Neural cell (in vitro differentiated cells): ENCODE results near the gene PADI4. TPM values are rescaled to one million over a fixed set of nuclear protein-coding genes. Genes with fewer than 3 reads are reported as not detected.

Experiments
- H2AFZ ChIP-seq: fragments of 200-600, 300-800 bp; sonication (generic), shearing (Covaris generic); 2 replicates; pipeline ENCODE4 v1.6.0; 2014; ENCODE audit warnings: low read depth, mild to moderate bottlenecking, antibody characterized with exemption, low read length, moderate library complexity
- H3F3A ChIP-seq: fragments of 200-600 bp; shearing (Covaris generic); 2 replicates; pipeline ENCODE4 v1.6.1; 2016; ENCODE audit warnings: mild to moderate bottlenecking, moderate library complexity, mixed read lengths, antibody characterized with exemption, low read length; ENCODE audit not compliant: insufficient read depth, poor library complexity, severe bottlenecking
- H3K27ac ChIP-seq: fragments of 200-600, 300-800 bp; sonication (generic), shearing (Covaris generic); 2 replicates; pipeline ENCODE4 v1.5.1; 2014; ENCODE audit warnings: mild to moderate bottlenecking, low read length, moderate library complexity
- H3K27me3 ChIP-seq: fragments of 300-800, 200-600 bp; sonication (generic), shearing (Covaris generic); 2 replicates; pipeline ENCODE4 v1.6.0; 2014; ENCODE audit warnings: mild to moderate bottlenecking, low read depth, low read length, moderate library complexity; ENCODE audit not compliant: insufficient read depth
- H3K36me3 ChIP-seq: fragments of 300-800, 200-600 bp; sonication (generic), shearing (Covaris generic); 2 replicates; pipeline ENCODE4 v1.5.1; 2014; ENCODE audit warnings: mild to moderate bottlenecking, antibody characterized with exemption, low read length, moderate library complexity; ENCODE audit not compliant: insufficient read depth
- H3K4me2 ChIP-seq: fragments of 300-800, 200-600 bp; sonication (generic), shearing (Covaris generic); 2 replicates; pipeline ENCODE4 v1.6.0; 2014; ENCODE audit warnings: mild to moderate bottlenecking, low read length
- H3K4me3 ChIP-seq: fragments of 300-800, 200-600 bp; sonication (generic), shearing (Covaris generic); 2 replicates; pipeline ENCODE4 v1.5.1; 2014; ENCODE audit warnings: mild to moderate bottlenecking, low read length, moderate library complexity
- H3K79me2 ChIP-seq: fragments of 200-600 bp; shearing (Covaris generic); replicated peaks from 2 replicates; pipeline ENCODE4 v1.6.0; 2014; ENCODE audit warnings: mild to moderate bottlenecking, low read length, moderate library complexity; ENCODE audit not compliant: insufficient read depth
- H3K9ac ChIP-seq: fragments of 300-800, 200-600 bp; sonication (generic), shearing (Covaris generic); 2 replicates; pipeline ENCODE4 v1.6.1; 2016; ENCODE audit warnings: mild to moderate bottlenecking, low read length, mixed read lengths
- H3K9me2 ChIP-seq: fragments of 200-600 bp; shearing (Covaris generic); 2 replicates; pipeline ENCODE4 v1.6.1; 2016; ENCODE audit warnings: mild to moderate bottlenecking, low read length, mixed read lengths; ENCODE audit not compliant: insufficient read depth
- H3K9me3 ChIP-seq: fragments of 200-600, 300-800 bp; sonication (generic), shearing (Covaris generic); 2 replicates; pipeline ENCODE4 v1.6.1; 2016; ENCODE audit warnings: mild to moderate bottlenecking, mixed run types, low read length, moderate library complexity, mixed read lengths
- H4K20me1 ChIP-seq: fragments of 200-600 bp; shearing (Covaris generic); 2 replicates; pipeline ENCODE4 v1.6.1; 2016; ENCODE audit warnings: mild to moderate bottlenecking, mixed run types; ENCODE audit not compliant: insufficient read depth
- EP300 ChIP-seq: fragments of 450-650 bp; conservative IDR thresholded peaks from 2 replicates; pipeline ENCODE4 v1.6.1; 2014; ENCODE audit warnings: antibody characterized with exemption, mild to moderate bottlenecking, moderate library complexity; ENCODE audit not compliant: poor library complexity, severe bottlenecking
- EZH2 ChIP-seq: fragments of 200-600, 300-800 bp; shearing (Covaris generic), sonication (generic); IDR thresholded peaks from 2 replicates; pipeline ENCODE4 v1.6.1; 2014; ENCODE audit warnings: antibody characterized with exemption, low read length, borderline replicate concordance, mild to moderate bottlenecking; ENCODE audit not compliant: insufficient read depth, poor library complexity, severe bottlenecking
- MXI1 ChIP-seq: fragments of 450-650 bp; conservative IDR thresholded peaks from 2 replicates; pipeline ENCODE4 v1.6.1; 2014; ENCODE audit warnings: antibody characterized with exemption, mild to moderate bottlenecking; ENCODE audit not compliant: poor library complexity, severe bottlenecking
- POLR2AphosphoS5 ChIP-seq: IDR thresholded peaks from 2 replicates; pipeline ENCODE4 v1.6.1; 2012
- RAD21 ChIP-seq: fragments of 450-650 bp; conservative IDR thresholded peaks from 2 replicates; pipeline ENCODE4 v1.6.1; 2014; ENCODE audit warnings: antibody characterized with exemption, mild to moderate bottlenecking, moderate library complexity
- SMC3 ChIP-seq: fragments of 450-650 bp; conservative IDR thresholded peaks from 2 replicates; pipeline ENCODE4 v1.6.1; 2014; ENCODE audit warnings: antibody characterized with exemption, mild to moderate bottlenecking, moderate library complexity; ENCODE audit not compliant: poor library complexity
- TAF1 ChIP-seq: IDR thresholded peaks from 2 replicates; pipeline ENCODE4 v1.6.1; 2012; ENCODE audit warnings: low read depth
- polyA plus RNA-seq: library from polyadenylated mRNA; depleted of rRNA; stranded (reverse); fragments of >200 nt; gene quantifications from 2 replicates; pipeline ENCODE4 v1.2.3, GENCODE V29; 2014
- TF ChIP-seq, protein P1 (sequence below): IDR thresholded peaks from 2 replicates; pipeline ENCODE4 v1.6.1; 2012; ENCODE audit warnings: borderline replicate concordance
- TF ChIP-seq, protein P2 (sequence below): fragments of 450-650 bp; IDR thresholded peaks from 2 replicates; pipeline ENCODE4 v1.5.1; 2014; ENCODE audit warnings: antibody characterized with exemption, mild to moderate bottlenecking, moderate library complexity; ENCODE audit not compliant: poor library complexity, severe bottlenecking

PADI4 gene
- polyA plus RNA-seq, 1 donor from 2014 or later: not detected

GRCh38 chr1:17259233-17259873 lies 48.6 kb upstream of the PADI4 start:
- H3K9ac ChIP-seq: no peak overlapping the region
- no peak overlapping the region for H3K27ac ChIP-seq
- no peaks in the 10 kb centered on the region for H3K79me2 ChIP-seq
- H3K9me2 ChIP-seq: no peaks in the 10 kb centered on the region
- no peak overlapping the region for H3K4me2 ChIP-seq
- no peak overlapping the region for H3K4me3 ChIP-seq
- H2AFZ ChIP-seq: no peak overlapping the region
- no peaks in the 10 kb centered on the region for H3K9me3 ChIP-seq
- no peak for TF ChIP-seq SMC3
- TF ChIP-seq, protein P1, sequence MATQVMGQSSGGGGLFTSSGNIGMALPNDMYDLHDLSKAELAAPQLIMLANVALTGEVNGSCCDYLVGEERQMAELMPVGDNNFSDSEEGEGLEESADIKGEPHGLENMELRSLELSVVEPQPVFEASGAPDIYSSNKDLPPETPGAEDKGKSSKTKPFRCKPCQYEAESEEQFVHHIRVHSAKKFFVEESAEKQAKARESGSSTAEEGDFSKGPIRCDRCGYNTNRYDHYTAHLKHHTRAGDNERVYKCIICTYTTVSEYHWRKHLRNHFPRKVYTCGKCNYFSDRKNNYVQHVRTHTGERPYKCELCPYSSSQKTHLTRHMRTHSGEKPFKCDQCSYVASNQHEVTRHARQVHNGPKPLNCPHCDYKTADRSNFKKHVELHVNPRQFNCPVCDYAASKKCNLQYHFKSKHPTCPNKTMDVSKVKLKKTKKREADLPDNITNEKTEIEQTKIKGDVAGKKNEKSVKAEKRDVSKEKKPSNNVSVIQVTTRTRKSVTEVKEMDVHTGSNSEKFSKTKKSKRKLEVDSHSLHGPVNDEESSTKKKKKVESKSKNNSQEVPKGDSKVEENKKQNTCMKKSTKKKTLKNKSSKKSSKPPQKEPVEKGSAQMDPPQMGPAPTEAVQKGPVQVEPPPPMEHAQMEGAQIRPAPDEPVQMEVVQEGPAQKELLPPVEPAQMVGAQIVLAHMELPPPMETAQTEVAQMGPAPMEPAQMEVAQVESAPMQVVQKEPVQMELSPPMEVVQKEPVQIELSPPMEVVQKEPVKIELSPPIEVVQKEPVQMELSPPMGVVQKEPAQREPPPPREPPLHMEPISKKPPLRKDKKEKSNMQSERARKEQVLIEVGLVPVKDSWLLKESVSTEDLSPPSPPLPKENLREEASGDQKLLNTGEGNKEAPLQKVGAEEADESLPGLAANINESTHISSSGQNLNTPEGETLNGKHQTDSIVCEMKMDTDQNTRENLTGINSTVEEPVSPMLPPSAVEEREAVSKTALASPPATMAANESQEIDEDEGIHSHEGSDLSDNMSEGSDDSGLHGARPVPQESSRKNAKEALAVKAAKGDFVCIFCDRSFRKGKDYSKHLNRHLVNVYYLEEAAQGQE: no peak
- no peak for TF ChIP-seq EP300
- no peak for TF ChIP-seq POLR2AphosphoS5
- TF ChIP-seq RAD21: no peak
- no peak for TF ChIP-seq EZH2
- TF ChIP-seq MXI1: no peak
- TF ChIP-seq, protein P2, sequence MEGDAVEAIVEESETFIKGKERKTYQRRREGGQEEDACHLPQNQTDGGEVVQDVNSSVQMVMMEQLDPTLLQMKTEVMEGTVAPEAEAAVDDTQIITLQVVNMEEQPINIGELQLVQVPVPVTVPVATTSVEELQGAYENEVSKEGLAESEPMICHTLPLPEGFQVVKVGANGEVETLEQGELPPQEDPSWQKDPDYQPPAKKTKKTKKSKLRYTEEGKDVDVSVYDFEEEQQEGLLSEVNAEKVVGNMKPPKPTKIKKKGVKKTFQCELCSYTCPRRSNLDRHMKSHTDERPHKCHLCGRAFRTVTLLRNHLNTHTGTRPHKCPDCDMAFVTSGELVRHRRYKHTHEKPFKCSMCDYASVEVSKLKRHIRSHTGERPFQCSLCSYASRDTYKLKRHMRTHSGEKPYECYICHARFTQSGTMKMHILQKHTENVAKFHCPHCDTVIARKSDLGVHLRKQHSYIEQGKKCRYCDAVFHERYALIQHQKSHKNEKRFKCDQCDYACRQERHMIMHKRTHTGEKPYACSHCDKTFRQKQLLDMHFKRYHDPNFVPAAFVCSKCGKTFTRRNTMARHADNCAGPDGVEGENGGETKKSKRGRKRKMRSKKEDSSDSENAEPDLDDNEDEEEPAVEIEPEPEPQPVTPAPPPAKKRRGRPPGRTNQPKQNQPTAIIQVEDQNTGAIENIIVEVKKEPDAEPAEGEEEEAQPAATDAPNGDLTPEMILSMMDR: no peak
- TF ChIP-seq TAF1: no peak
- H3K36me3 ChIP-seq: no peaks in the 10 kb centered on the region
- H4K20me1 ChIP-seq: no peaks in the 10 kb centered on the region
- no peaks in the 10 kb centered on the region for H3F3A ChIP-seq
- H3K27me3 ChIP-seq: no peaks in the 10 kb centered on the region

GRCh38 chr1:17260264-17260663 lies 47.7 kb upstream of the PADI4 start:
- no peaks in the 10 kb centered on the region for H4K20me1 ChIP-seq
- no peaks in the 10 kb centered on the region for H3K36me3 ChIP-seq
- no peak for TF ChIP-seq EP300
- TF ChIP-seq POLR2AphosphoS5: no peak
- TF ChIP-seq, protein P1: no peak
- no peak for TF ChIP-seq EZH2
- no peak for TF ChIP-seq RAD21
- TF ChIP-seq SMC3: no peak
- TF ChIP-seq MXI1: no peak
- TF ChIP-seq, protein P2: no peak
- TF ChIP-seq TAF1: no peak
- no peak overlapping the region for H3K4me3 ChIP-seq
- no peak overlapping the region for H2AFZ ChIP-seq
- no peaks in the 10 kb centered on the region for H3K9me2 ChIP-seq
- no peak overlapping the region for H3K4me2 ChIP-seq
- H3F3A ChIP-seq: no peaks in the 10 kb centered on the region
- no peak overlapping the region for H3K27ac ChIP-seq
- H3K9ac ChIP-seq: no peak overlapping the region
- H3K27me3 ChIP-seq: no peaks in the 10 kb centered on the region
- H3K9me3 ChIP-seq: no peaks in the 10 kb centered on the region
- no peaks in the 10 kb centered on the region for H3K79me2 ChIP-seq
